ENCODE data around the gene C1QA. TPM values are rescaled to one million over a fixed set of nuclear protein-coding genes. Genes with fewer than 3 reads are reported as not detected.

The C1QA gene
- total and polyA plus RNA-seq, 2 experiments from 2014 or later: not detected

GRCh38 chr1:22688466-22688865, 52.0 kb downstream of the C1QA start:
- H3K27ac ChIP-seq: no peak overlapping the region

More at GRCh38 chr1:22688466-22688865, 52.0 kb downstream of the C1QA start:
- Histone ChIP-seq H3K36me3 (no peaks in the 10 kb centered on the region), H3K27me3 (no peaks in the 10 kb centered on the region), H3K4me3 (no peak overlapping the region), H3K9me3 (ENCODE audit: low read depth) (no peaks in the 10 kb centered on the region), H3K4me1 (ENCODE audit: low read depth) (peaks cover 10% of the 10 kb centered on the region)
- DNase-seq (ENCODE audit: low read depth in 1 of 2, low spot score in 1 of 2): no peak
- no peak for TF ChIP-seq CTCF (IDR thresholded peaks at IDR 0.05; ENCODE audit: low read depth, low read length)

Other genes starting within 250 kb of the C1QA start
- 14.1 and 18.1 TPM in 2 replicates for gene ZBTB40, start 184.8 kb upstream of the C1QA start, total RNA-seq
- 8.3 and 8.5 TPM in 2 replicates for gene ZBTB40, start 184.8 kb upstream of the C1QA start, polyA plus RNA-seq
- gene EPHA8, start 73.1 kb upstream of the C1QA start, total RNA-seq: 5.1 and 10.9 TPM in 2 replicates
- gene EPHA8, start 73.1 kb upstream of the C1QA start, polyA plus RNA-seq: 4.7 and 13.2 TPM in 2 replicates
- gene C1QC, start 7.0 kb downstream of the C1QA start, total RNA-seq: not detected in 2 replicates
- not detected in 2 replicates for gene C1QC, start 7.0 kb downstream of the C1QA start, polyA plus RNA-seq
- not detected in 2 replicates for gene C1QB, start 16.6 kb downstream of the C1QA start, total RNA-seq
- gene C1QB, start 16.6 kb downstream of the C1QA start, polyA plus RNA-seq: not detected in 2 replicates
- 58.2 and 96.3 TPM in 2 replicates for gene EPHB2, start 74.2 kb downstream of the C1QA start, total RNA-seq
- gene EPHB2, start 74.2 kb downstream of the C1QA start, polyA plus RNA-seq: 38.8 and 58.8 TPM in 2 replicates